ENCODE measurements around the gene PCDHGA6. TPM values are rescaled to one million over a fixed set of nuclear protein-coding genes. Genes with fewer than 3 reads are reported as not detected.
"Not testable (repeated sequence)": the region's sequence is repeated elsewhere in the genome, so short reads cannot be mapped to it uniquely, and the experiment has no call there.

The PCDHGA6 gene
- total RNA-seq, 1 experiment from 2014 or later, result 1.4 TPM

- not testable (repeated sequence) for H3K4me3 ChIP-seq; H3K36me3 ChIP-seq; H3K27me3 ChIP-seq (replicated peaks); H3K27ac ChIP-seq; DNase-seq (ENCODE audit: low read depth in 1 of 2, low spot score in 2 of 2); H3K4me1 ChIP-seq (replicated peaks)
- H3K9me3 ChIP-seq (replicated peaks), result peaks cover 39% of the 10 kb centered on the region
Observed at GRCh38 chr5:141394401-141395187, 20.9 kb downstream of the PCDHGA6 start.

- not testable (repeated sequence) for DNase-seq (ENCODE audit: low read depth in 1 of 2, low spot score in 2 of 2); H3K36me3 ChIP-seq; H3K4me1 ChIP-seq (replicated peaks); H3K4me3 ChIP-seq; H3K27ac ChIP-seq; H3K27me3 ChIP-seq (replicated peaks)
- H3K9me3 ChIP-seq (replicated peaks), result peaks cover 41% of the 10 kb centered on the region
Observed at GRCh38 chr5:141397756-141398551, 24.3 kb downstream of the PCDHGA6 start, which contains the start of gene PCDHGB5. TSS of gene PCDHGB5 (plus strand) at chr5:141397947. CDS start at chr5:141398128, 181 bp downstream.

GRCh38 chr5:141398608-141399007, 24.9 kb downstream of the PCDHGA6 start:
- H3K27ac ChIP-seq, result no peak overlapping the region
- no peaks in the 10 kb centered on the region for H3K36me3 ChIP-seq
- H3K27me3 ChIP-seq (replicated peaks), result no peaks in the 10 kb centered on the region
- DNase-seq (ENCODE audit: low read depth in 1 of 2, low spot score in 2 of 2), result no peak
- peaks cover 40% of the 10 kb centered on the region for H3K9me3 ChIP-seq (replicated peaks)
- H3K4me1 ChIP-seq (replicated peaks), result no peaks in the 10 kb centered on the region
- H3K4me3 ChIP-seq, result no peak overlapping the region

- H3K27ac ChIP-seq, result no peak overlapping the region
- H3K27me3 ChIP-seq (replicated peaks), result no peaks in the 10 kb centered on the region
- DNase-seq (ENCODE audit: low read depth in 1 of 2, low spot score in 2 of 2), result no peak
- H3K36me3 ChIP-seq, result no peaks in the 10 kb centered on the region
- H3K4me3 ChIP-seq, result no peak overlapping the region
- H3K4me1 ChIP-seq (replicated peaks), result no peaks in the 10 kb centered on the region
- H3K9me3 ChIP-seq (replicated peaks), result peaks cover 31% of the 10 kb centered on the region
Observed at GRCh38 chr5:141399555-141400258, 26.0 kb downstream of the PCDHGA6 start.

- H3K4me1 ChIP-seq (replicated peaks), result no peaks in the 10 kb centered on the region
- H3K36me3 ChIP-seq, result no peaks in the 10 kb centered on the region
- no peak within 1 kb of the TSS for H3K27ac ChIP-seq
- H3K9me3 ChIP-seq (replicated peaks), result peaks cover 20% of the 10 kb centered on the region
- no peak within 1 kb of the TSS for H3K4me3 ChIP-seq
- H3K27me3 ChIP-seq (replicated peaks), result no peaks in the 10 kb centered on the region
- DNase-seq (ENCODE audit: low read depth in 1 of 2, low spot score in 2 of 2), result no peak
Observed at GRCh38 chr5:141402553-141403243, 29.0 kb downstream of the PCDHGA6 start, which contains the start of gene PCDHGA9. TSS of gene PCDHGA9 (plus strand) at chr5:141402778. CDS start at chr5:141402953, 175 bp downstream.

GRCh38 chr5:141403387-141403786, 29.7 kb downstream of the PCDHGA6 start:
- Histone ChIP-seq H3K36me3 (no peaks in the 10 kb centered on the region), H3K4me3 (no peak overlapping the region), H3K27me3 (replicated peaks) (no peaks in the 10 kb centered on the region), H3K9me3 (replicated peaks) (peaks cover 21% of the 10 kb centered on the region), H3K27ac (no peak overlapping the region), H3K4me1 (replicated peaks) (no peaks in the 10 kb centered on the region)
- no peak for DNase-seq (ENCODE audit: low read depth in 1 of 2, low spot score in 2 of 2)

GRCh38 chr5:141407790-141408505, 34.3 kb downstream of the PCDHGA6 start, which contains the start of gene PCDHGB6:
TSS of gene PCDHGB6 (plus strand) at chr5:141408021. CDS start at chr5:141408203, 182 bp downstream.
- peaks cover 14% of the 10 kb centered on the region for H3K9me3 ChIP-seq (replicated peaks)
- H3K27ac ChIP-seq; H3K4me3 ChIP-seq; DNase-seq (ENCODE audit: low read depth in 1 of 2, low spot score in 2 of 2); H3K27me3 ChIP-seq (replicated peaks); H3K36me3 ChIP-seq; H3K4me1 ChIP-seq (replicated peaks): not testable (repeated sequence)

GRCh38 chr5:141409598-141410306, 36.1 kb downstream of the PCDHGA6 start:
- no peaks in the 10 kb centered on the region for H3K27me3 ChIP-seq (replicated peaks)
- H3K4me1 ChIP-seq (replicated peaks), result no peaks in the 10 kb centered on the region
- peaks cover 17% of the 10 kb centered on the region for H3K9me3 ChIP-seq (replicated peaks)
- H3K27ac ChIP-seq, result no peak overlapping the region
- no peak for DNase-seq (ENCODE audit: low read depth in 1 of 2, low spot score in 2 of 2)
- no peak overlapping the region for H3K4me3 ChIP-seq
- H3K36me3 ChIP-seq, result no peaks in the 10 kb centered on the region

GRCh38 chr5:141411575-141411974, 37.9 kb downstream of the PCDHGA6 start:
- peak in 1 of 2 experiments; percentile 9 for DNase-seq (ENCODE audit: low read depth in 1 of 2, low spot score in 2 of 2)
- Histone ChIP-seq H3K4me1 (replicated peaks) (no peaks in the 10 kb centered on the region), H3K36me3 (no peaks in the 10 kb centered on the region), H3K27ac (no peak overlapping the region), H3K27me3 (replicated peaks) (no peaks in the 10 kb centered on the region), H3K4me3 (no peak overlapping the region), H3K9me3 (replicated peaks) (peaks cover 17% of the 10 kb centered on the region)

- H3K4me3 ChIP-seq, result 0 out of 2 replicates have a peak within 1 kb of the TSS, but pooled peaks have one; percentile 4
- peak in 1 of 2 experiments; percentile 37 for DNase-seq (ENCODE audit: low read depth in 1 of 2, low spot score in 2 of 2)
- H3K27me3 ChIP-seq (replicated peaks), result no peaks in the 10 kb centered on the region
- no peak within 1 kb of the TSS for H3K27ac ChIP-seq
- H3K4me1 ChIP-seq (replicated peaks), result no peaks in the 10 kb centered on the region
- H3K9me3 ChIP-seq (replicated peaks), result peaks cover 14% of the 10 kb centered on the region
- no peaks in the 10 kb centered on the region for H3K36me3 ChIP-seq
Observed at GRCh38 chr5:141412854-141413539, 39.3 kb downstream of the PCDHGA6 start, which contains the start of gene PCDHGA10. TSS of gene PCDHGA10 (plus strand) at chr5:141412987. CDS start at chr5:141413176, 189 bp downstream.

- Histone ChIP-seq H3K27me3 (replicated peaks) (no peaks in the 10 kb centered on the region), H3K27ac (no peak overlapping the region), H3K4me3 (no peak overlapping the region), H3K4me1 (replicated peaks) (no peaks in the 10 kb centered on the region), H3K9me3 (replicated peaks) (peaks cover 20% of the 10 kb centered on the region), H3K36me3 (no peaks in the 10 kb centered on the region)
- DNase-seq (ENCODE audit: low read depth in 1 of 2, low spot score in 2 of 2), result no peak
Observed at GRCh38 chr5:141413540-141414069, 39.9 kb downstream of the PCDHGA6 start.
